HAP-1 (cell line): Measurements from ENCODE around the gene MIER2.
"Not testable (repeated sequence)": the region's sequence is repeated elsewhere in the genome, so short reads cannot be mapped to it uniquely, and the experiment has no call there.

Experiments used
- DNase-seq, 2 experiments: peaks; one replicate each; pipeline ENCODE4 v3.0.0-alpha.2; 2016 to 2020; ENCODE audit warnings: low spot score in 2 of 2
- H3K27me3 ChIP-seq: fragments of 250-450 bp; sonication (Bioruptor Pico); 2 replicates; pipeline ENCODE4 v1.5.1; 2020; ENCODE audit warnings: low read depth, mild to moderate bottlenecking, moderate library complexity
- H3K36me3 ChIP-seq: fragments of 250-450 bp; sonication (Bioruptor Pico); replicated peaks from 2 replicates; pipeline ENCODE4 v1.5.1; 2020; ENCODE audit warnings: mild to moderate bottlenecking
- H3K4me1 ChIP-seq: fragments of 250-450 bp; sonication (Bioruptor Pico); 2 replicates; pipeline ENCODE4 v1.5.1; 2020; ENCODE audit warnings: mild to moderate bottlenecking
- H3K4me3 ChIP-seq: fragments of 250-450 bp; sonication (Bioruptor Pico); 2 replicates; pipeline ENCODE4 v1.5.1; 2020; ENCODE audit warnings: mild to moderate bottlenecking, moderate library complexity
- H3K9me3 ChIP-seq: fragments of 250-450 bp; sonication (Bioruptor Pico); 2 replicates; pipeline ENCODE4 v1.5.1; 2020; ENCODE audit warnings: mild to moderate bottlenecking, moderate library complexity
- in situ Hi-C: fragments of 300-500 bp; cut with MboI; formaldehyde crosslinking; loops from 3 replicates; pipeline ENCODE4 v1.14.3; 2020; ENCODE audit warnings: low sequenced_read_pairs, inconsistent platforms, mixed read lengths

The MIER2 gene

DNA sequence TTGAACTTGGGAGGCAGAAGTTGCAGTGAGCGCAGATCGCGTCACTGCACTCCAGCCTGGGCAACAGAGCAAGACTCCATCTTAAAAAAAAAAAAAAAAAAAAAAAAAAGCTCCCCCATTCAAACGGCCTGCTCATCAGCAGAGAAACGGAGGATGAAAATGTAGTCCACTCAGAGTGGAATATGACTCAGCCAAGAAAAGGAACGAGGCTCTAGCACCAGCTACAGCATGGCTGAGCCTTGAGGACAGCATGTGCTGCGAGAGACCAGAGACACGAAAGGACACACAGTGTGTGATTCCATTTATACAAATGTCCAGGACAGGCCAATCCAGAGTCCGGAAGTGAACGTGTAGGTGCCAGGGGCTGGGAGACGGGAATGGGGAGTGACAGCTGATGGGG is 18.1 kb upstream of the MIER2 start:
- no peaks in the 10 kb centered on the region for H3K36me3 ChIP-seq
- in situ Hi-C loops, result no loop called here
- DNase-seq, result no peak
- H3K9me3 ChIP-seq, result peaks cover 4% of the 10 kb centered on the region; the same call in 1 of the 2 replicates
- no peak overlapping the region for H3K4me3 ChIP-seq
- H3K27me3 ChIP-seq, result no peaks in the 10 kb centered on the region
- H3K4me1 ChIP-seq, result no peaks in the 10 kb centered on the region

DNA sequence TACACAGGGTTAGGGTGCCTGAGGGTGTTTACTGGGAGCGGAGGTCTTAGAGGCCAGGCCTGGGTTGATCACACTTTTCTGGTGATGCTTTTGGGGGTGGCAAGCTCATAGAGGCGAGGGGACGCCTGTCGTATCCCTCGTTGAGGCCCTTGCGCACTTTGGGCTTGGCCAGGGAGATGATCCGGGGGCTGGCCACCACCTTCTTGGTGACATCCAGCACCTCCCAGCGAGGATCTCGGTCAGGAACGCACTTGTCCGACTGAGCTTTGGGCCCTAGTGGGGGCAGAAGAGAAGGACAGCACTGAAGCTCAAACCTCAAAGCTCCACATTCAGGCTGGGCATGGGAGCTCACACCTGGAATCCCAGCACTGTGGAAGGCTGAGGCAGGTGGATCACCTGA is 17.6 kb upstream of the MIER2 start:
- no peaks in the 10 kb centered on the region for H3K4me1 ChIP-seq
- no peaks in the 10 kb centered on the region for H3K27me3 ChIP-seq
- H3K9me3 ChIP-seq, result peaks cover 4% of the 10 kb centered on the region; the same call in 1 of the 2 replicates
- in situ Hi-C loops, result no loop called here
- no peaks in the 10 kb centered on the region for H3K36me3 ChIP-seq
- no peak overlapping the region for H3K4me3 ChIP-seq
- DNase-seq, result no peak

GRCh38 chr19:359653-359925 is 15.0 kb upstream of the MIER2 start:
- H3K27me3 ChIP-seq, result no peaks in the 10 kb centered on the region
- DNase-seq, result no peak
- in situ Hi-C loops, result no loop called here
- H3K36me3 ChIP-seq, result no peaks in the 10 kb centered on the region
- H3K9me3 ChIP-seq, result no peaks in the 10 kb centered on the region
- H3K4me3 ChIP-seq, result no peak overlapping the region
- no peaks in the 10 kb centered on the region for H3K4me1 ChIP-seq

DNA sequence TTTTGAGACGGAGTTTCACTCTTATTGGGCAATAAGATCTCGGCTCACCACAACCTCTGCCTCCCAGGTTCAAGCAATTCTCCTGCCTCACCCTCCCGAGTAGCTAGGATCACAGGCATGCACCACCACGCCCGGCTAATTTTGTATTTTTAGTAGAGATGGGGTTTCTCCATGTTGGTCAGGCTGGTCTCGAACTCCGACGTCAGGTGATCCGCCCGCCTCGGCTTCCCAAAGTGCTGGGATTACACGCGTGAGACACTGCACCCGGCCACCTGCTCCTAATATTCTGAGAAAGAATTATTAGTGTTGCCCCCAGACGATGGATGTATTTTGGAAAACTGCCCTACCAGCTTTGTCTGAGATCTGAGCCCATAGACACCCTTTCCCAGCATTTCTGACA is 10.9 kb upstream of the MIER2 start:
- H3K36me3 ChIP-seq, H3K4me1 ChIP-seq, H3K9me3 ChIP-seq, H3K4me3 ChIP-seq, in situ Hi-C loops, DNase-seq, H3K27me3 ChIP-seq: not testable (repeated sequence)

GRCh38 chr19:355134-355533 is 10.5 kb upstream of the MIER2 start:
- no peak for DNase-seq
- Histone ChIP-seq H3K4me3 (no peak overlapping the region), H3K9me3 (no peaks in the 10 kb centered on the region; the same call in 1 of the 2 replicates), H3K4me1 (no peaks in the 10 kb centered on the region), H3K27me3 (no peaks in the 10 kb centered on the region), H3K36me3 (no peaks in the 10 kb centered on the region)
- in situ Hi-C loops, result no loop called here

GRCh38 chr19:351976-352625 is 7.5 kb upstream of the MIER2 start:
- Histone ChIP-seq H3K27me3 (no peaks in the 10 kb centered on the region), H3K4me1 (peaks cover 5% of the 10 kb centered on the region; the same call in 1 of the 2 replicates), H3K4me3 (no peak overlapping the region), H3K9me3 (no peaks in the 10 kb centered on the region; the same call in 1 of the 2 replicates), H3K36me3 (no peaks in the 10 kb centered on the region)
- in situ Hi-C loops, result no loop called here
- no peak for DNase-seq

DNA sequence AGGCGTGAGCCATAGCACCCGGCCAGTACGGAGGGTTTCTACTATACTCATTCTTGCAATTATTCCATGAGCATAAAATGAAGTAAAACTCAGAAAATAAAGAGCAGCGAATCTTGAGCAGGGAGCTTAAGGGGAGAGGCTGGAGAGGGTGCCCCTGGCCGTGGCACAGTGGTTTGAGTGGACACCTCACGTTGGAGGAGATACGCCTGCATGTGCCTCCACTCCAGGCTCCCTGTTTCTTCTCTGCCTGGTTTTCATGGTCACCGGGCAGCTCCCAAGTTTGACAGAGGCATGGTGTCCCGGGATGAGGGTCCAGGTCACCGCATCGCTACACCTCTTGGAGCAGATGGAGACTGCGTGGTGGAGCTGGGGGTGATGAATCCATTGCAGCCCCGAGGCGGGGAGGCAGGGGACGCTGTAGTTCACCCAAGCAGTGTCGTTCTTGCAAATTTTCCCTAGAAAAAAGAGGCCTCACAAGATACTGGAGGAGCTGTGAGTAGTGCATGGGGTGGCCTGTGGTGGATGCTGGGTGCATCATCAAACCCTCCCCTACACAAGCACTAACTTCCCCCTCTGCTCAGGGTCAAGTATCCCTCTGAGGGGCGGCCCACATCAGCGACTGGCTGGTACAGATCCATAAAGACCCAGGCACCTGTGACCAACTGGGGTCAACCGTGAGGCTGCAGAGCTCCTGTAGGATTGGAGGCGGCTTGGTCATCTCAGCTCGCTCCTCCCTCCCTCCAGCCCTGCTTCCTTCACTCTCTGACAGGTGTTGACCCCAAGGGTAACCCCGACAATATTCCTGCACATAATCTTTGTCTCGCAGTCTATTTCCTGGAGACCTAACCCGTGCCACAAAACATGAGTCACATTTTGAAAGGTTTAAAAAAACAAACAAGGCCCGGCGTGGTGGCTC is 3.6 kb upstream of the MIER2 start:
- H3K4me3 ChIP-seq, result no peak overlapping the region
- in situ Hi-C loops, result no loop called here
- peaks cover 9% of the 10 kb centered on the region for H3K4me1 ChIP-seq
- no peaks in the 10 kb centered on the region for H3K27me3 ChIP-seq
- H3K36me3 ChIP-seq, result no peaks in the 10 kb centered on the region; the same call in 1 of the 2 replicates
- no peak for DNase-seq
- peaks cover 7% of the 10 kb centered on the region for H3K9me3 ChIP-seq

GRCh38 chr19:345320-345879 is 804 bp upstream of the MIER2 start:
- in situ Hi-C loops, result no loop called here
- H3K4me3 ChIP-seq, result peak overlapping the region; percentile 29
- H3K27me3 ChIP-seq, result no peaks in the 10 kb centered on the region
- peaks cover 17% of the 10 kb centered on the region for H3K4me1 ChIP-seq
- DNase-seq, result no peak
- H3K36me3 ChIP-seq, result peaks cover 23% of the 10 kb centered on the region
- peaks cover 11% of the 10 kb centered on the region for H3K9me3 ChIP-seq

GRCh38 chr19:343941-344624 is 513 bp downstream of the MIER2 start:
- Histone ChIP-seq H3K9me3 (peaks cover 11% of the 10 kb centered on the region), H3K36me3 (peaks cover 31% of the 10 kb centered on the region), H3K4me1 (peaks cover 13% of the 10 kb centered on the region), H3K4me3 (peak overlapping the region; percentile 49), H3K27me3 (no peaks in the 10 kb centered on the region)
- in situ Hi-C loops, result no loop called here
- DNase-seq, result peak; percentile 35 to 59

DNA sequence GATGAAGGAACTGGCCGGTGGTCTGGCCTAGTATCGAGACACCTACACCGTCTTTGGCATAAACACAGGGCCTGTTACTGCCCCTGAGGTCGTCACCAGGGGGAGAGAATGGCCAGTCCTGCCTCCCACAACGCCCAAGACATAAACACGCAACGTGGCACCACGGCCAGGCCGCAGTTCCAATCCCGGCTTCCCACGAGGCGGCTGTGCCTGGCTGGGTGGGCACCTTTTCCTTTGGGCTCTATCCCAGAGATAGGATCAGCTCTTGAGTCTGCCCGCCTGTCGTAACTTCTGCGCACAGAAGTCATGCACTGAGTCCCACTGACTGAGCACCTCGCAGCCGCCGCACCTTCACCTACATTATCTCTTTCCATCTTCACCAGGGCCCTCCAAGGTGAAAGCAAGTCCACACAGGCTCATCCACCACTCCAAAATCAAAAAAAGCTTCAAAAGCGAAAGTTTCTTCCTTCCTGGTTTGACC is 1.1 kb downstream of the MIER2 start:
- Histone ChIP-seq H3K4me3 (peak overlapping the region; percentile 49), H3K9me3 (peaks cover 13% of the 10 kb centered on the region), H3K27me3 (no peaks in the 10 kb centered on the region), H3K4me1 (peaks cover 12% of the 10 kb centered on the region), H3K36me3 (peaks cover 31% of the 10 kb centered on the region)
- in situ Hi-C loops, result no loop called here
- DNase-seq, result peak in 1 of 2 experiments; percentile 30

GRCh38 chr19:342801-343421 is 1.7 kb downstream of the MIER2 start:
- peak in 1 of 2 experiments; percentile 39 for DNase-seq
- peaks cover 12% of the 10 kb centered on the region for H3K4me1 ChIP-seq
- in situ Hi-C loops, result no loop called here
- peak overlapping the region; percentile 49 for H3K4me3 ChIP-seq
- H3K27me3 ChIP-seq, result no peaks in the 10 kb centered on the region
- H3K9me3 ChIP-seq, result peaks cover 14% of the 10 kb centered on the region
- H3K36me3 ChIP-seq, result peaks cover 31% of the 10 kb centered on the region

- Histone ChIP-seq H3K4me3 (peak overlapping the region; percentile 49), H3K36me3 (peaks cover 31% of the 10 kb centered on the region), H3K9me3 (peaks cover 14% of the 10 kb centered on the region), H3K4me1 (peaks cover 12% of the 10 kb centered on the region), H3K27me3 (no peaks in the 10 kb centered on the region)
- in situ Hi-C loops, result no loop called here
- no peak for DNase-seq
These were observed 2.5 kb downstream of the MIER2 start for GRCh38 chr19:342128-342455.

- Histone ChIP-seq H3K4me3 (peak overlapping the region; percentile 49), H3K4me1 (peaks cover 12% of the 10 kb centered on the region), H3K9me3 (peaks cover 14% of the 10 kb centered on the region), H3K27me3 (no peaks in the 10 kb centered on the region), H3K36me3 (peaks cover 31% of the 10 kb centered on the region)
- DNase-seq, result no peak
- in situ Hi-C loops, result no loop called here
These were observed 3.0 kb downstream of the MIER2 start for GRCh38 chr19:341386-342127.
